ENCODE data around the gene TMEM220. TPM values are rescaled to one million over a fixed set of nuclear protein-coding genes. Genes with fewer than 3 reads are reported as not detected.
A peak's percentile ranks its signal among the peaks of the same experiment; 100 is the strongest.
"Not testable (repeated sequence)": the region's sequence is repeated elsewhere in the genome, so short reads cannot be mapped to it uniquely, and the experiment has no call there.

TMEM220 gene
- total RNA-seq, 2 donors from 2014 or later, result 1.4 to 10.9 TPM

DNA sequence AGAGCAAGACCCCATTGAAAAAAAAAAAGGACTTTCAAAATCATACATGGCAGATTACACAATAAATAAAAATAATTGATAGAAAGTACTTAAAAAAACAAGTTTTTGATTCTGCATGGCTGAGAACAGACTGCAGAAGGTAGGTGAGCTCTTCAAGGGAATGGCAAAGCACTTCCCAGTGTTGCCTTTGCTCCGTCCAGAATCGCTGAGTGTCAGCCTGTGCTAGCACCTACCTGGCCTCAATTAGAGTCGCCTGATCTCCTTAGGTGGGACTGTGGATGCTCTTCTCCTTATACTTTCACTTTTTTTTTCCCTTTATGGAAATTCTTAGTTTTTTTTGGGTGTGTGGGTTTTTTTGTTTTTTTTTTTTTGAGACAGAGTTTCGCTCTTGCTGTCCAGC is 6.0 kb upstream of the TMEM220 start:
- H3K4me3 ChIP-seq (ENCODE audit: low read length), result no peak overlapping the region
- no peak overlapping the region for H3K27ac Mint-ChIP-seq
- H3K36me3 ChIP-seq (ENCODE audit: control insufficient read depth, insufficient read depth, low read length), result no peaks in the 10 kb centered on the region
- H3K36me3 Mint-ChIP-seq (ENCODE audit: low read depth), result no peaks in the 10 kb centered on the region
- no peaks in the 10 kb centered on the region for H3K9me3 ChIP-seq (ENCODE audit: control insufficient read depth, low read length)
- peaks cover 7% of the 10 kb centered on the region for H3K27me3 Mint-ChIP-seq (ENCODE audit: insufficient read depth)
- 87% methylated on average over 4 of the region's 4 CpGs; no CpG with 5 or more reads in 1 of the 2 experiments for WGBS, 2 experiments (ENCODE audit: insufficient coverage in 1 of 2, insufficient read length in 1 of 2)
- H3K4me1 ChIP-seq (ENCODE audit: control insufficient read depth, insufficient read depth, low read length), result no peaks in the 10 kb centered on the region
- peaks cover 5% of the 10 kb centered on the region for H3K4me1 Mint-ChIP-seq
- no peak overlapping the region for H3K9ac ChIP-seq (ENCODE audit: extremely low read depth, low read length, poor library complexity, severe bottlenecking)
- H3K9me3 Mint-ChIP-seq, result no peaks in the 10 kb centered on the region
- no peaks in the 10 kb centered on the region for H3K27me3 ChIP-seq (ENCODE audit: control insufficient read depth, insufficient read depth, low read length, poor library complexity, severe bottlenecking)
- TF ChIP-seq, protein P1, sequence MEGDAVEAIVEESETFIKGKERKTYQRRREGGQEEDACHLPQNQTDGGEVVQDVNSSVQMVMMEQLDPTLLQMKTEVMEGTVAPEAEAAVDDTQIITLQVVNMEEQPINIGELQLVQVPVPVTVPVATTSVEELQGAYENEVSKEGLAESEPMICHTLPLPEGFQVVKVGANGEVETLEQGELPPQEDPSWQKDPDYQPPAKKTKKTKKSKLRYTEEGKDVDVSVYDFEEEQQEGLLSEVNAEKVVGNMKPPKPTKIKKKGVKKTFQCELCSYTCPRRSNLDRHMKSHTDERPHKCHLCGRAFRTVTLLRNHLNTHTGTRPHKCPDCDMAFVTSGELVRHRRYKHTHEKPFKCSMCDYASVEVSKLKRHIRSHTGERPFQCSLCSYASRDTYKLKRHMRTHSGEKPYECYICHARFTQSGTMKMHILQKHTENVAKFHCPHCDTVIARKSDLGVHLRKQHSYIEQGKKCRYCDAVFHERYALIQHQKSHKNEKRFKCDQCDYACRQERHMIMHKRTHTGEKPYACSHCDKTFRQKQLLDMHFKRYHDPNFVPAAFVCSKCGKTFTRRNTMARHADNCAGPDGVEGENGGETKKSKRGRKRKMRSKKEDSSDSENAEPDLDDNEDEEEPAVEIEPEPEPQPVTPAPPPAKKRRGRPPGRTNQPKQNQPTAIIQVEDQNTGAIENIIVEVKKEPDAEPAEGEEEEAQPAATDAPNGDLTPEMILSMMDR (conservative IDR thresholded peaks at IDR 0.05), result no peak
- no peak overlapping the region for H3K4me3 Mint-ChIP-seq
- no peak for DNase-seq
- H3K27ac ChIP-seq (ENCODE audit: low read depth, low read length), result no peak overlapping the region

DNA sequence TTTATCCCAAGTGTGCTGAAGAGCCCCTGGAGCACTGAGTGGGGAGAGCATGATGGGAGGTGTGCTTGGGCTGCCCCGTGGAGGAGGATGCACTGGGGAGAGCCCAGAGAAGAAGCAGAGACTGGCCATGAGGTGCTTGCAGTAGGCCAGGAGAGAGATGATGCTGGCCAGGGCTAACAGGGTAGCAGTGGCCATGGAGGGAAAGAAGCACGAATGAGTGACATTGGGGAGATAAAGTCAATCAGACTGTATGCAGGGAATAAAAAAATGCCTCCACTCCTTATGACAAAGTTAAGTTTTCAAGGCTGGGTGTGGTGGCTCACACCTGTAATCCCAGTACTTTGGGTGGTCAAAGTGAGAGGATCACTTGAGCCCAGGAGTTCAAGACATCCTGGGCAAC is 5.4 kb upstream of the TMEM220 start:
- no peak overlapping the region for H3K9ac ChIP-seq (ENCODE audit: extremely low read depth, low read length, poor library complexity, severe bottlenecking)
- no peak overlapping the region for H3K27ac Mint-ChIP-seq

DNA sequence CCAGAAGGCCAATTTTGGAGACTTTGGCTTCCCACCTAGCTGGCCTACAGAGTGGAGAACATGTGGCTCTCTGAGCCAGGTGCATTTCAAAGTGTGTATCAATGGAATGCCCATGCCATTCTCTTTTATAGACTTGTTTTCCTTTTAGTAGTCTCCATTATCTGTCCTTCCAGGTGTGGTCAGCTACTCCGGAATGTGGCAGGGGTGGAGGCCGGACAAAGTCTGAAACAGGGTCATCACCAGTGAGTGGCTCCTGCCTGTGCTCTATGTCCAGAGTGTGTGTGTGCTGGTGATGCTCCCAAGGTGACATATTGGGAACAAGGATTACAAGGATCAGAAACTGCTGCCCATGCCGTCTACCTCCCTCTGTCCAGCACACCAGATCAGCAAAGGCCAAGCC is 3.8 kb upstream of the TMEM220 start:
- H3K27me3 Mint-ChIP-seq (ENCODE audit: insufficient read depth), result peaks cover 3% of the 10 kb centered on the region
- peak; percentile 41 for DNase-seq
- Histone ChIP-seq H3K4me1 (ENCODE audit: control insufficient read depth, insufficient read depth, low read length) (no peaks in the 10 kb centered on the region), H3K36me3 (ENCODE audit: control insufficient read depth, insufficient read depth, low read length) (no peaks in the 10 kb centered on the region), H3K9ac (ENCODE audit: extremely low read depth, low read length, poor library complexity, severe bottlenecking) (no peak overlapping the region), H3K4me3 (ENCODE audit: low read length) (no peak overlapping the region), H3K27me3 (ENCODE audit: control insufficient read depth, insufficient read depth, low read length, poor library complexity, severe bottlenecking) (no peaks in the 10 kb centered on the region), H3K9me3 (ENCODE audit: control insufficient read depth, low read length) (no peaks in the 10 kb centered on the region), H3K27ac (ENCODE audit: low read depth, low read length) (no peak overlapping the region)
- no peaks in the 10 kb centered on the region for H3K9me3 Mint-ChIP-seq
- H3K4me3 Mint-ChIP-seq, result no peak overlapping the region
- peaks cover 6% of the 10 kb centered on the region for H3K4me1 Mint-ChIP-seq
- WGBS, 2 experiments (ENCODE audit: insufficient coverage in 1 of 2, insufficient read length in 1 of 2), result 95 to 100% methylated on average over 2 to 3 of the region's 3 CpGs
- H3K27ac Mint-ChIP-seq, result no peak overlapping the region
- TF ChIP-seq, protein P1 (conservative IDR thresholded peaks at IDR 0.05), result no peak
- no peaks in the 10 kb centered on the region for H3K36me3 Mint-ChIP-seq (ENCODE audit: low read depth)

More for the DNA sequence above, 5.4 kb upstream of the TMEM220 start:
- TF ChIP-seq, protein P1 (conservative IDR thresholded peaks at IDR 0.05), result no peak
- Histone ChIP-seq H3K36me3 (ENCODE audit: control insufficient read depth, insufficient read depth, low read length) (no peaks in the 10 kb centered on the region), H3K27me3 (ENCODE audit: control insufficient read depth, insufficient read depth, low read length, poor library complexity, severe bottlenecking) (no peaks in the 10 kb centered on the region), H3K4me1 (ENCODE audit: control insufficient read depth, insufficient read depth, low read length) (no peaks in the 10 kb centered on the region), H3K9me3 (ENCODE audit: control insufficient read depth, low read length) (no peaks in the 10 kb centered on the region), H3K4me3 (ENCODE audit: low read length) (no peak overlapping the region), H3K27ac (ENCODE audit: low read depth, low read length) (no peak overlapping the region)
- no peak overlapping the region for H3K4me3 Mint-ChIP-seq
- H3K9me3 Mint-ChIP-seq, result no peaks in the 10 kb centered on the region
- peaks cover 7% of the 10 kb centered on the region for H3K27me3 Mint-ChIP-seq (ENCODE audit: insufficient read depth)
- peak; percentile 13 for DNase-seq
- H3K4me1 Mint-ChIP-seq, result peaks cover 6% of the 10 kb centered on the region
- WGBS, 2 experiments (ENCODE audit: insufficient coverage in 1 of 2, insufficient read length in 1 of 2), result 83 to 93% methylated on average over 2 of the region's 2 CpGs
- no peaks in the 10 kb centered on the region for H3K36me3 Mint-ChIP-seq (ENCODE audit: low read depth)

DNA sequence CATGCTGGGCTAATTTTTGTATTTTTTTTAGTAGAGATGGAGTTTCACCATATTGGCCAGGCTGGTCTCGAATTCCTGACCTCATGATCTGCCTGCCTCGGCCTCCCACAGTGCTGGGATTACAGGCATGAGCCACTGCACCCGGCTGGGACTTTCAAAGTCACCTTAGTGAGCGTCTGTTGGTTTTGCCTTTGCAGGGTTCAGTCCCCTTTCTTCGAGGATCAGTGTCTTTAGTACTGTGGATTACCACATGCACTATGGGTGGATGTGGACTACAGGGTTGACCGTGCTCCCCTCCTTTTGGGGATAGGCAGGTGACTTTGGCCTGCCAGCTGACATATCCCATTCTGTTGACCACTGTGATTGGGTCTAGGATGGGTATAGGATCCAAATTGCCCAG is 2.3 kb upstream of the TMEM220 start:
- not testable (repeated sequence) for H3K4me3 ChIP-seq (ENCODE audit: low read length); H3K4me1 Mint-ChIP-seq

More for the DNA sequence above, 2.3 kb upstream of the TMEM220 start:
- WGBS, 2 experiments (ENCODE audit: insufficient coverage in 1 of 2, insufficient read length in 1 of 2), result 81 to 93% methylated on average over 3 to 6 of the region's 6 CpGs
- H3K36me3 Mint-ChIP-seq (ENCODE audit: low read depth); H3K4me1 ChIP-seq (ENCODE audit: control insufficient read depth, insufficient read depth, low read length); H3K9me3 Mint-ChIP-seq; H3K9ac ChIP-seq (ENCODE audit: extremely low read depth, low read length, poor library complexity, severe bottlenecking); H3K9me3 ChIP-seq (ENCODE audit: control insufficient read depth, low read length); H3K27me3 ChIP-seq (ENCODE audit: control insufficient read depth, insufficient read depth, low read length, poor library complexity, severe bottlenecking); H3K27ac ChIP-seq (ENCODE audit: low read depth, low read length); H3K36me3 ChIP-seq (ENCODE audit: control insufficient read depth, insufficient read depth, low read length); H3K27ac Mint-ChIP-seq; H3K4me3 Mint-ChIP-seq; H3K27me3 Mint-ChIP-seq (ENCODE audit: insufficient read depth): not testable (repeated sequence)
- peak; percentile 41 for DNase-seq
